ENCODE data around the gene EZR. TPM values are rescaled to one million over a fixed set of nuclear protein-coding genes. Genes with fewer than 3 reads are reported as not detected.

The EZR gene
- total RNA-seq, 1 donor from 2014 or later, result 254 TPM

- Histone ChIP-seq H3K4me2 (ENCODE audit: low read length) (peak overlapping the region; percentile 90), H3K27me3 (ENCODE audit: insufficient read depth, low read length) (no peaks in the 10 kb centered on the region), H3K27ac (ENCODE audit: low read depth, low read length) (peak overlapping the region; percentile 79), H3K9ac (ENCODE audit: low read length) (peak overlapping the region; percentile 94), H3K9me3 (ENCODE audit: insufficient read depth, low read depth, low read length) (no peaks in the 10 kb centered on the region), H3K4me3 (ENCODE audit: insufficient read depth, low read depth, low read length) (peak overlapping the region; percentile 79), H2AFZ (ENCODE audit: low read depth, low read length) (peak overlapping the region; percentile 57), H3K4me1 (ENCODE audit: insufficient read depth, low read length) (peaks cover 27% of the 10 kb centered on the region), H4K20me1 (ENCODE audit: insufficient read depth, low read length) (peaks cover 42% of the 10 kb centered on the region), H3K79me2 (ENCODE audit: insufficient read depth, low read length) (peaks cover 43% of the 10 kb centered on the region), H3K36me3 (ENCODE audit: insufficient read depth, low read length) (no peaks in the 10 kb centered on the region)
- H3K4me3 Mint-ChIP-seq (ENCODE audit: unreplicated experiment), result peak overlapping the region; percentile 79
- H3K27me3 Mint-ChIP-seq (ENCODE audit: low read depth, unreplicated experiment), result no peaks in the 10 kb centered on the region
- peaks cover 3% of the 10 kb centered on the region for H3K36me3 Mint-ChIP-seq (ENCODE audit: low read depth, unreplicated experiment)
- peaks cover 33% of the 10 kb centered on the region for H3K4me1 Mint-ChIP-seq (ENCODE audit: low read depth, unreplicated experiment)
- no peak for TF ChIP-seq EZH2 (IDR thresholded peaks at IDR 0.05; ENCODE audit: insufficient read depth, low read length)
- TF ChIP-seq CTCF (IDR thresholded peaks at IDR 0.05; ENCODE audit: insufficient read depth, low read depth, low read length), result no peak
- no peaks in the 10 kb centered on the region for H3K9me3 Mint-ChIP-seq (ENCODE audit: unreplicated experiment)
- no peak for FAIRE-seq
- DNase-seq (ENCODE audit: low read depth), result peak; percentile 52
- no peak overlapping the region for H3K27ac Mint-ChIP-seq (ENCODE audit: unreplicated experiment)
These were observed 471 bp downstream of the EZR start for GRCh38 chr6:158818581-158819212.

GRCh38 chr6:158817728-158818580 is 1.2 kb downstream of the EZR start:
- Mint-ChIP-seq H3K4me3 (ENCODE audit: unreplicated experiment) (peak overlapping the region; percentile 91), H3K27me3 (ENCODE audit: low read depth, unreplicated experiment) (no peaks in the 10 kb centered on the region), H3K27ac (ENCODE audit: unreplicated experiment) (peak overlapping the region; percentile 70), H3K9me3 (ENCODE audit: unreplicated experiment) (no peaks in the 10 kb centered on the region), H3K4me1 (ENCODE audit: low read depth, unreplicated experiment) (peaks cover 39% of the 10 kb centered on the region), H3K36me3 (ENCODE audit: low read depth, unreplicated experiment) (peaks cover 4% of the 10 kb centered on the region)
- peak overlapping the region; percentile 55 for H2AFZ ChIP-seq (ENCODE audit: low read depth, low read length)
- H3K27me3 ChIP-seq (ENCODE audit: insufficient read depth, low read length), result no peaks in the 10 kb centered on the region
- peaks cover 49% of the 10 kb centered on the region for H4K20me1 ChIP-seq (ENCODE audit: insufficient read depth, low read length)
- H3K79me2 ChIP-seq (ENCODE audit: insufficient read depth, low read length), result peaks cover 51% of the 10 kb centered on the region
- TF ChIP-seq EZH2 (IDR thresholded peaks at IDR 0.05; ENCODE audit: insufficient read depth, low read length) (no peak), CTCF (IDR thresholded peaks at IDR 0.05; ENCODE audit: insufficient read depth, low read depth, low read length) (no peak)
- no peaks in the 10 kb centered on the region for H3K9me3 ChIP-seq (ENCODE audit: insufficient read depth, low read depth, low read length)
- H3K4me3 ChIP-seq (ENCODE audit: insufficient read depth, low read depth, low read length), result peak overlapping the region; percentile 79
- peak overlapping the region; percentile 79 for H3K27ac ChIP-seq (ENCODE audit: low read depth, low read length)
- peak overlapping the region; percentile 94 for H3K9ac ChIP-seq (ENCODE audit: low read length)
- H3K4me2 ChIP-seq (ENCODE audit: low read length), result peak overlapping the region; percentile 90
- peak; percentile 60 for DNase-seq (ENCODE audit: low read depth)
- FAIRE-seq, result no peak
- peaks cover 3% of the 10 kb centered on the region for H3K36me3 ChIP-seq (ENCODE audit: insufficient read depth, low read length)
- peaks cover 27% of the 10 kb centered on the region for H3K4me1 ChIP-seq (ENCODE audit: insufficient read depth, low read length)
